HG03175 (cell line): ENCODE results near the gene NHLRC4.

Experiments used
- ATAC-seq: cut with Tn5 transposase; IDR thresholded peaks from one replicate; pipeline ENCODE4 v1.9.1; 2021; ENCODE audit warnings: mild to moderate bottlenecking, moderate library complexity; ENCODE audit not compliant: unreplicated experiment

The NHLRC4 gene

GRCh38 chr16:565419-566330 lies 1.1 kb upstream of the NHLRC4 start:
- ATAC-seq = no peak

- no peak for ATAC-seq
These were observed 810 bp downstream of the NHLRC4 start for GRCh38 chr16:567373-568256.

GRCh38 chr16:568401-569258 lies 1.8 kb downstream of the NHLRC4 start:
- ATAC-seq = no peak

DNA sequence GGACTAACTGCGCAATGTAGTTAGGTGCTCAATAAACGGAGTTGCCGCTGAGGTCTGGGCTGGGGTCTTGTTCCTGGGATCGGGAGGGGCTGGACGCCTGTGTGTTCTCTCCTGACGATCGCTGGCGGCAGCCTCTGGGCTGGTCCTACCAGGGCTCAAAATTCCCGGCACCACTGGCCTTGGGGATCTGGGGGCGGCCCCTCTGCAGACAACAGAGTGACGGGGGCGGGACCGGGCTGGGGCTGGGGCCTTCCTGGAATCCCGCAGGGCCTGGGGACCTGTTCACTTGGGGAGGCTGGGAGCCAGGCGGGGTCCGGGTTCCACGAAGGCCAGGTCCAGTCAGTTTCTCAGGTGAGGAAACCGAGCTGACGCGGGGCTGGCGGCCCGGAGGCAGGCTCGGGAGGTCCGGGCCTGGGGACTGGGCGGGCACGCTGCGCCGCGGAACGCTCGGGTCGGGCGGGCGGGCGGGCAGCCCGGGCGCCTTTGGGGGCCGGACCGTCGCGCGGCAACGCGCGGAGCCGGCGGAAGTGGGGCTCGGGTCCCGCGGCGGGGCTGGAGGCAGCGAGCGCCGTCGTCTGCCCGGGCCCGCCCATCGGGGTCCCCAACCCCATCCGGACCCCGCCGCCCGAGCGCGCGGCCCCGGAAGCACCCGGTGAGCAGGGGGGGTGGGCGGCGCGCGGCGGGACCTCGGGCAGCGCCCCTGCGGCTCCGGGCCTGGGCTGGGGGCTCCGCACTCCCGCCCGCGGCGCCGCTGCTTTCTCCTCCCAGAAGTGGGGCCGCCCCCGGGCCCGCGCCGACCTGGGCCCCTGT lies 2.8 kb downstream of the NHLRC4 start, which contains the start of gene PIGQ:
TSS of gene PIGQ (plus strand) at position 524 of the 810 bp plus-strand sequence. CDS start 4,107 bp downstream, outside the sequence.
- peak; percentile 44 for ATAC-seq

DNA sequence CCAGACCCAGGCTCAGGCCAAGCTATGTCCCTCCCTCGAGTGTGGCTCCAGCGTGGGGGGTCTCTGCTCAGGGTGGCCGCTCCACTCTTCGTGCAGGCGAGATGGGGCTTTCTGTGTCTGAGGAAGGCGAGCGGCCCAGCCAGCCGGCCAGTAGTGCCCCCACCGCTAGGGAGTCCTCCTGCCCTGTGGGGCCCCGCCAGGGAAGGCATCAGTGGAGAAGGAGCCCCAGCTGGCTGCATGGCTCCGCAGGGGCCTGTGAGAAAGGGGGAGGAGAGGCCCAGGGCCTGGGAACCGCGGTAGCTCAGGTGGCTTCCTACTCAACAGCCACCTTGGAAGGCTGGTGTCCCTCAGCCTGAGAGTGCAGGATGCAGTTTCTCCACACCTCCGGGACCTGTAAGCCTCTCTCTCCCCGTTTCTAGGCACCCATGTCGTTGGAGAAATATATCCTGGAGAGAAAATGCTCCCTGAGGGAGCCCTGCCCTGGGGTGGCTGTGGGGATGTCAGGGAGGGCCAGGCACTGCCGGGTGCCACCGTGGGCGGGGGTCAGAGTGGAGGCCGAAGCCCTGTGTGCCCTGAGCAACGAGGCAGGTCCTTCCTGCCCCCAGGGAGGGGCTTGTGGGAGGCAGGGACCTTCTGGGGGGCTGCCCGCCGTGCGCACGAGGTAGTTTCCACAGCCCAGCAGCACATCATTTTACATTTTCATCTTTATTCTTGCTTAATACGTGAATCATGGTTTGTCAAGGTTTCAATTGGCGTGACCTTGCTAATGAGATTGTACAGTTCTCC lies 6.3 kb downstream of the NHLRC4 start:
- no peak for ATAC-seq

GRCh38 chr16:574021-574760 lies 7.4 kb downstream of the NHLRC4 start:
- no peak for ATAC-seq

- ATAC-seq = no peak
These were observed 8.8 kb downstream of the NHLRC4 start for GRCh38 chr16:575354-576196.

DNA sequence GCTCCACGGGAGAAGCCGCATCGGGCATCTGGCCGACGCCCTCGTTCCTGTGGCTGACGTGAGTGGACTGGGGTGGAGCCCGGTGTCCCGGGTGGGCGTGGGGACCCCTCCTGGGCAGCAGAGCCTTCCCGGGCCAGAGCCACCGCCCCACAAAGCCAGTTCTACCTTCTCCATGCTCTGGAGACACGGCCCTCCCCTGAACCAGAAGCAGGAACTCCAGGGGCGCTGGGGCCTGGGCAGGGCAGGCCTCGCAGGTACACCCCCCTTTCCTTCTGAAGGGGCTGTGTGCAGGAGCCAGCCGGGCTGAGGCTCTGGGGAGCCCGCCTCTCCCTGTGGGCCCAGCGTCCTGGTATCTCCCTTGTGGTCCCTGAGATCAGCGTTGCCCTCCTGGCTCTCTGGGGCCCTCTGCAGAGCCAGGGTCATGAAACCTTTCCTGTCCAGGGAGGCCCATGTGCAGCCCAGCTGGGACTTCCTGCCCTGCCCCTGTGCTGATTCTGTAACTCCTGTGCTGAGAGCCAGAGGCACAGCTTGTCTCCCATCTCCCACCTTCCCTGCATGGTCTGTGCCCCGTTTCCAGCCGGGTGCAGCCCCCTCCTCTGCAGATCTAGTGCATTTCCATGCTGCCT lies 9.5 kb downstream of the NHLRC4 start:
- ATAC-seq = no peak

DNA sequence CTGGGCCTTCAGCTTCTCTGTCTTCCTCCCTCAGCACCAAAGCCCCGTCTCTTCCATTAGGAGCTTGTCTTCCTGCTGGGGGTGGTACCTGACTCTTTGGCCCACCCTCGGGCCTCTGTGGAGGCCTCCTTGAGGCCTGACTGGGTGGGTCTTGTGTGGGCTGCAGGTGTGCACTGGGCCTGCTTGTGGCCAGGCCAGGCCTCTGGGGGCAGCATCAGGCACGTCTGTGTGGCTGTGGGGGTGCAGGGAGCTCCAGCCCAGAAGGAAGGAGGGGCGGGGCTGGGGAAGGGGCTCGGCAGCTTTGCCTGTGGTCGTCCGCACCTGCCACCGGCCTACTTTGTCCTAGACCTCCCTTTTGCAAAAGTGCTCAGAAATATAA lies 10.0 kb downstream of the NHLRC4 start:
- ATAC-seq = no peak

DNA sequence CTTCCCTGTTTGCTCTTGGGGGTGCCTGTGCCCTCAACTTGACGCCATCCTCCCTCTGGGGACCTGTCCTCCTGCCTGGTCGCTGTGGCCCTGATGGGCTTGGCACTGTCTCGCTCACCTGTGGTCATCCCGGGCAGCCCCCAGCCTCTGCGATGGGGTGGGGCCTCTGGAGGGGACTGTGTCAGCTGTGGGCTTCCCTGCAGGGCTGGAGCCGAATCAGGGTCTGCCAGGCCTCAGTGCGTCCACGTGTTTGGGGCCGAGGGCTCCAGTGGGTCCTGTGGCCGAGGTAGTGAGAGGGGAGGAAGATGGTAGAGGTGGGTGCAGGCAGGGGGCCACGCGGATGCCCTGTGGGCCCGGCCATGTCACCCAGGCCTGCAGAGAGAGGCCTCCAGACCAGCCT lies 11.0 kb downstream of the NHLRC4 start:
- no peak for ATAC-seq

- ATAC-seq = no peak
These were observed 11.5 kb downstream of the NHLRC4 start for GRCh38 chr16:578232-578869.

DNA sequence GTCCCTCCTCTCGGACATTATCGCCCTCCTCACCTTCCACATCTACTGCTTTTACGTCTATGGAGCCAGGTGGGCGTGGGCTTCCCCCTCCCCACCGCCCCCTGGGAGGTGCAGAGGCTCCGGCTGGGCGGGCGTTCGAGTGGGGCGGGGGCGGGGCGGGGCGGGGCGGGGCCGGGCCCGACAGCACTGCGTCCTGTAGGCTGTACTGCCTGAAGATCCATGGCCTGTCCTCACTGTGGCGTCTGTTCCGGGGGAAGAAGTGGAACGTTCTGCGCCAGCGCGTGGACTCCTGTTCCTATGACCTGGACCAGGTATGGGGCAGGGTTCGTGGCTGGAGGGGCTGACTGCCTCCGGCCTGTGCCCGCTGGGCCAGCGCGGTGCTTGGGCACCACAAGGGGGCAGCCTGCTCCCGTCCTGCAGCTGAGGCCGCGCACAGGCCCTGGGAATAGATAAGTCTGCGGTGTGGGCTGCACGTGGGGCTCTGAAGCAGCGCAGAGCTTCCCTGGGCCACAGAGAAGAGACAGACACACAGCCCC lies 12.1 kb downstream of the NHLRC4 start:
- ATAC-seq = no peak

DNA sequence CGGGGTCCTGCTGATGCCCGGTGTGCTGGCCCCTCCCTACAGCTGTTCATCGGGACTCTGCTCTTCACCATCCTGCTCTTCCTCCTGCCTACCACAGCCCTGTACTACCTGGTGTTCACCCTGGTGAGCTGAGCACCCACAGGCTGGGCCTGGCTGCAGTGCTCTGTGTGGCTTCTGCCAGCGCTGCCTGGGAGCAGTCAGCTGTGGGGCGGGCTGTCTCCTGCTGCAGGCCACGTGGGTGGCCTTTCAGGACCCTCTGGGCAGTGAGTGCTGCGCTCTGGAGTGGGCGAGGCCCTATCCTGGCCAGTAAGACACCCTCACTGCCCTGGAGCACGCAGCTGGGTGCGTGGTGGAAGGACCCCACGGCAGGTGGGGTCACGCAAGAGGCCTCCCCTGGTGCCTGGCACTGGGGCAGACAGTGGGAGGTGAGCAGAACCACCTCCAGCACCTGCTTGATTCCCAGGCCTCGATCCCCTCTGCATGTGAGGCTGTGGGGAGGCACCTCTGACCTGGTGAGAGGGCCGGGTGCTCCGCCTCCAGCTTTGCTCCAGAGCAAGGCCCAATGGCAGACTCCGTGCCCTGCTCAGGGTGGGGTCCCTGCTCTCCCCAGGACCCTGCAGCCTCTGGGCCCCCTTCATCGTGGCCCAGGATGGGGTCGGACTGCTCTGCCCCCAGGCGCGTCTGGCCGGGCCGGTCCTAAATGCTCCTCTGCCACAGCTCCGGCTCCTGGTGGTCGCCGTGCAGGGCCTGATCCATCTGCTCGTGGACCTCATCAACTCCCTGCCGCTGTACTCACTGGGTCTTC lies 13.5 kb downstream of the NHLRC4 start:
- no peak for ATAC-seq

DNA sequence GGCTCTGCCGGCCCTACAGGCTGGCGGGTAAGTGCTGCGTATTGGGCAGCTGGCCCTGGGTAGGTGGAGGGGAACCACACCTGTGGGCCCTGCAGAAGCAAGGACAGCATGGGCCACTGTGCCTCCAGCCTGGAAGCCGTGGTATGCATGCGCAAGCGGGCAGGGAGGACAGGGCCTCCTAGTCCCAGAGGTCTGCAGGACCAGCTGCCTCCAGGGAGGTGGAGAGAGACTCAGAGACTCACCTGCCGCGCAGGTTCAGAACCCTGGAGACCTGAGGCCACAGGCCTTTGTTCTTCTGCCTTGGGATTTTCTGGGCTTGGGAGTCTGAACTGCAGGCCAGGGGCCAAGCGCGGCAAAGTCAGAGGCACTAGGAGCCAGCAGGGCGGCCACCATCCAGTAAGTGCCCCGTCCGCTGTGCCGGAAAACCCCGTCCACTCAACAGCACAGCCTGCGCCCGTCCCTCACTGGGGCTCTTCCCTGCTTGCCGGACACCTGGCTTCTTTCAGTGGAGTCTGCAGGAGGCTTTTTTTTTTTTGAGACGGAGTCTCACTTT lies 14.2 kb downstream of the NHLRC4 start:
- no peak for ATAC-seq

GRCh38 chr16:582218-582613 lies 15.4 kb downstream of the NHLRC4 start:
- no peak for ATAC-seq
